ENCODE measurements around the gene RHOH. TPM values are rescaled to one million over a fixed set of nuclear protein-coding genes. Genes with fewer than 3 reads are reported as not detected.
"Not testable (repeated sequence)": the region's sequence is repeated elsewhere in the genome, so short reads cannot be mapped to it uniquely, and the experiment has no call there.

RHOH gene
- total RNA-seq, 1 donor from 2014 or later = not detected

- Mint-ChIP-seq H3K27me3 (ENCODE audit: low read depth, unreplicated experiment) (peaks cover 15% of the 10 kb centered on the region), H3K4me1 (ENCODE audit: low read depth, unreplicated experiment) (no peaks in the 10 kb centered on the region), H3K27ac (ENCODE audit: unreplicated experiment) (no peak overlapping the region), H3K36me3 (ENCODE audit: low read depth, unreplicated experiment) (no peaks in the 10 kb centered on the region), H3K9me3 (ENCODE audit: unreplicated experiment) (peaks cover 9% of the 10 kb centered on the region), H3K4me3 (ENCODE audit: unreplicated experiment) (no peak overlapping the region)
- no peak for TF ChIP-seq EZH2 (IDR thresholded peaks at IDR 0.05; ENCODE audit: insufficient read depth, low read length)
- no peak for TF ChIP-seq CTCF (IDR thresholded peaks at IDR 0.05; ENCODE audit: insufficient read depth, low read depth, low read length)
- no peak overlapping the region for H3K27ac ChIP-seq (ENCODE audit: low read depth, low read length)
- H2AFZ ChIP-seq (ENCODE audit: low read depth, low read length) = no peak overlapping the region
- H3K9me3 ChIP-seq (ENCODE audit: insufficient read depth, low read depth, low read length) = no peaks in the 10 kb centered on the region
- H3K36me3 ChIP-seq (ENCODE audit: insufficient read depth, low read length) = no peaks in the 10 kb centered on the region
- DNase-seq (ENCODE audit: low read depth) = no peak
- no peak overlapping the region for H3K4me3 ChIP-seq (ENCODE audit: insufficient read depth, low read depth, low read length)
- FAIRE-seq = no peak
- no peak overlapping the region for H3K4me2 ChIP-seq (ENCODE audit: low read length)
- no peaks in the 10 kb centered on the region for H3K79me2 ChIP-seq (ENCODE audit: insufficient read depth, low read length)
- no peak overlapping the region for H3K9ac ChIP-seq (ENCODE audit: low read length)
- H4K20me1 ChIP-seq (ENCODE audit: insufficient read depth, low read length) = no peaks in the 10 kb centered on the region
- H3K27me3 ChIP-seq (ENCODE audit: insufficient read depth, low read length) = no peaks in the 10 kb centered on the region
- no peaks in the 10 kb centered on the region for H3K4me1 ChIP-seq (ENCODE audit: insufficient read depth, low read length)
Observed at GRCh38 chr4:40281099-40281498, 84.3 kb downstream of the RHOH start.

- Histone ChIP-seq H4K20me1 (ENCODE audit: insufficient read depth, low read length) (no peaks in the 10 kb centered on the region), H3K4me1 (ENCODE audit: insufficient read depth, low read length) (no peaks in the 10 kb centered on the region), H3K9me3 (ENCODE audit: insufficient read depth, low read depth, low read length) (no peaks in the 10 kb centered on the region), H3K4me2 (ENCODE audit: low read length) (no peak overlapping the region), H3K27me3 (ENCODE audit: insufficient read depth, low read length) (no peaks in the 10 kb centered on the region), H3K79me2 (ENCODE audit: insufficient read depth, low read length) (no peaks in the 10 kb centered on the region), H3K27ac (ENCODE audit: low read depth, low read length) (no peak overlapping the region), H3K9ac (ENCODE audit: low read length) (no peak overlapping the region), H2AFZ (ENCODE audit: low read depth, low read length) (no peak overlapping the region), H3K36me3 (ENCODE audit: insufficient read depth, low read length) (no peaks in the 10 kb centered on the region), H3K4me3 (ENCODE audit: insufficient read depth, low read depth, low read length) (no peak overlapping the region)
- TF ChIP-seq EZH2 (IDR thresholded peaks at IDR 0.05; ENCODE audit: insufficient read depth, low read length) (no peak), CTCF (IDR thresholded peaks at IDR 0.05; ENCODE audit: insufficient read depth, low read depth, low read length) (no peak)
- FAIRE-seq (no peak), DNase-seq (ENCODE audit: low read depth) (no peak)
- Mint-ChIP-seq H3K4me1 (ENCODE audit: low read depth, unreplicated experiment) (no peaks in the 10 kb centered on the region), H3K27ac (ENCODE audit: unreplicated experiment) (no peak overlapping the region), H3K36me3 (ENCODE audit: low read depth, unreplicated experiment) (no peaks in the 10 kb centered on the region), H3K9me3 (ENCODE audit: unreplicated experiment) (peaks cover 9% of the 10 kb centered on the region), H3K27me3 (ENCODE audit: low read depth, unreplicated experiment) (peaks cover 17% of the 10 kb centered on the region), H3K4me3 (ENCODE audit: unreplicated experiment) (no peak overlapping the region)
Observed at GRCh38 chr4:40281913-40282312, 85.1 kb downstream of the RHOH start.

GRCh38 chr4:40282857-40283256 is 86.0 kb downstream of the RHOH start:
- not testable (repeated sequence) for FAIRE-seq; H3K27me3 ChIP-seq (ENCODE audit: insufficient read depth, low read length); H3K9me3 ChIP-seq (ENCODE audit: insufficient read depth, low read depth, low read length); H3K27ac ChIP-seq (ENCODE audit: low read depth, low read length); H3K4me3 Mint-ChIP-seq (ENCODE audit: unreplicated experiment); H3K27ac Mint-ChIP-seq (ENCODE audit: unreplicated experiment); H3K79me2 ChIP-seq (ENCODE audit: insufficient read depth, low read length); H3K9me3 Mint-ChIP-seq (ENCODE audit: unreplicated experiment); DNase-seq (ENCODE audit: low read depth); H2AFZ ChIP-seq (ENCODE audit: low read depth, low read length); H3K4me1 Mint-ChIP-seq (ENCODE audit: low read depth, unreplicated experiment); H3K9ac ChIP-seq (ENCODE audit: low read length); H3K4me3 ChIP-seq (ENCODE audit: insufficient read depth, low read depth, low read length); H3K36me3 Mint-ChIP-seq (ENCODE audit: low read depth, unreplicated experiment); H3K4me2 ChIP-seq (ENCODE audit: low read length); H3K36me3 ChIP-seq (ENCODE audit: insufficient read depth, low read length); H4K20me1 ChIP-seq (ENCODE audit: insufficient read depth, low read length); H3K4me1 ChIP-seq (ENCODE audit: insufficient read depth, low read length)
- H3K27me3 Mint-ChIP-seq (ENCODE audit: low read depth, unreplicated experiment) = peaks cover 17% of the 10 kb centered on the region

All from astrocyte (in vitro differentiated cells and primary cell).